Heart right ventricle (tissue), 16 donors: ENCODE results near the gene FMO1. TPM values are rescaled to one million over a fixed set of nuclear protein-coding genes. Genes with fewer than 3 reads are reported as not detected.

Source experiments
- ATAC-seq, 8 donors: fragments of 200-7000 bp; cut with Tn5 transposase; one replicate each; pipeline ENCODE4 v1.9.1; 2020; ENCODE audit warnings: mild to moderate bottlenecking in 8 of 8, moderate library complexity in 8 of 8, moderate number of reproducible peaks in 1 of 8
- DNase-seq, 2 donors: peaks; one replicate each; pipeline ENCODE4 v3.0.0-alpha.2; 2020
- H3K27ac ChIP-seq, 10 donors: fragments of 200-600 bp; sonication (generic) in 2 of 10; one replicate each; pipeline versions ENCODE4 v1.5.0 to v1.8.0; 2020 to 2022; ENCODE audit warnings: mild to moderate bottlenecking in 3 of 10
- H3K27me3 ChIP-seq, 7 donors: fragments of 200-600 bp; one replicate each; pipeline ENCODE4 v1.8.0; 2021 to 2022; ENCODE audit warnings: mild to moderate bottlenecking in 2 of 7
- H3K36me3 ChIP-seq, 9 donors: fragments of 200-600 bp; sonication (generic) in 1 of 9; one replicate each; pipeline versions ENCODE4 v1.5.0 to v1.8.0; 2020 to 2022; ENCODE audit warnings: mild to moderate bottlenecking in 2 of 9
- H3K4me1 ChIP-seq, 9 donors: fragments of 200-600 bp; sonication (generic) in 1 of 9; one replicate each; pipeline versions ENCODE4 v1.5.0 to v1.8.0; 2020 to 2022; ENCODE audit warnings: mild to moderate bottlenecking in 4 of 9
- H3K4me3 ChIP-seq, 10 donors: fragments of 200-600 bp; sonication (generic) in 2 of 10; one replicate each; pipeline versions ENCODE4 v1.5.0 to v1.8.0; 2020 to 2022; ENCODE audit warnings: mild to moderate bottlenecking in 7 of 10, moderate library complexity in 2 of 10
- H3K9me3 ChIP-seq, 11 donors: fragments of 200-600 bp in 10 of 11; sonication (generic) in 2 of 11; one replicate each; pipeline versions ENCODE4 v1.5.0 to v1.8.0; 2013 to 2022; ENCODE audit warnings: mild to moderate bottlenecking in 2 of 11, control low read depth in 1 of 11, moderate library complexity in 1 of 11
- CTCF ChIP-seq, 9 donors: fragments of 200-600 bp; sonication (generic) in 2 of 9; IDR thresholded peaks; one replicate each; pipeline versions ENCODE4 v1.5.0 to v1.8.0; 2021 to 2022; ENCODE audit warnings: antibody characterized with exemption in 9 of 9, mild to moderate bottlenecking in 5 of 9, moderate library complexity in 1 of 9
- WGBS, 2 donors: extraction: QIAGEN DNeasy Blood & Tissue Kit; methylation state at CpG; one replicate each; pipeline ENCODE4 v1.1.7; 2013; ENCODE audit warnings: inconsistent platforms in 1 of 2; 5-methylcytosine and 5-hydroxymethylcytosine counted together
- intact Hi-C, 10 donors: fragments of 100-400 bp; cut with DNase I; formaldehyde crosslinking; loops; one replicate each; pipeline versions ENCODE4 v1.11.1 to v1.14.2; 2022
- polyA plus RNA-seq, 2 donors: library from polyadenylated mRNA; stranded (reverse); fragments of 200-250 nt; gene quantifications; one replicate each; pipeline ENCODE4 v1.2.3, GENCODE V29; 2013
- total RNA-seq, 10 donors: library from RNA; stranded (reverse); fragmentation: NEBNext Ultra II Directional in 3 of 10; extraction: Animal tissue kit (Norgen Biotek cat#: 25700) in 3 of 10; gene quantifications; one replicate each; pipeline versions ENCODE4 v1.2.1 to v1.2.4, GENCODE V29; 2021 to 2023
- donor health status: Arrhythmogenic right ventricular cardiomyopathy.
- donor health status: ischemic (EF 13 %, LVEDD 7.1; RV severe dilation, severe dysfunction).
- donor health status: healthy with polysubstance abuse.
- donor health status: DM: no; HTN: yes; CAD: no.
- donor health status: DM: no; HTN: no; CAD: no.
- donor health status: ischemic (EF 25% LVEDD 6.9; RV normal size, moderate dysfunction).
- donor health status: ischemic (EF 25% LVEDD 5.7; RV mildly dilated, moderate dysfunction).
- donor health status: healthy.
- donor health status: DM: yes; HTN: yes; CAD: no.
- donor health status: Ischemic cardiomyopathy.
- donor health status: ischemic (EF 35%, LVEDD 5.7; RV mildly dilated, moderate dysfunction).
- donor health status: nonischemic (EF 11% LVEDD 7.7; RV severe dilation, severe dysfunction).
- donor health status: DM: yes; HTN: yes; CAD: no.
- donor health status: PGD.
- donor health status: ischemic (EF 29% LVEDD 5.4; RV normal size, mild dysfunction).
- donor health status: nonischemic (EF 23%, LVEDD 6.1; RV moderate dilation, normal function).

FMO1 gene
- total and polyA plus RNA-seq, 12 donors = 0.15 to 7.8 (median 0.64) TPM; not detected in 3

- Histone ChIP-seq H3K4me3 (no peak overlapping the region), H3K4me1 (peaks cover 0 to 52% (median 22%) of the 10 kb centered on the region in 9 donors), H3K27me3 (no peaks in the 10 kb centered on the region), H3K9me3 (no peaks in the 10 kb centered on the region), H3K36me3 (peaks cover 0 to 10% (median 0%) of the 10 kb centered on the region in 9 donors), H3K27ac (peak overlapping the region in 2 of 10 donors; percentile 19 to 47)
- no peak for DNase-seq
- TF ChIP-seq CTCF (IDR thresholded peaks at IDR 0.05) = no peak
- intact Hi-C loops = no loop called here
- WGBS, 2 donors = 77 to 79% methylated on average over 12 of the region's 12 CpGs
- ATAC-seq = no peak
Measured at GRCh38 chr1:171213559-171214454, 34.5 kb upstream of the FMO1 start.

GRCh38 chr1:171217658-171218443 is 30.4 kb upstream of the FMO1 start:
- no peaks in the 10 kb centered on the region for H3K9me3 ChIP-seq
- peak in 4 of 8 donors; percentile 27 to 53 (median 48) for ATAC-seq
- no peak for TF ChIP-seq CTCF (IDR thresholded peaks at IDR 0.05)
- H3K4me1 ChIP-seq = peaks cover 0 to 53% (median 24%) of the 10 kb centered on the region in 9 donors
- H3K27me3 ChIP-seq = no peaks in the 10 kb centered on the region
- no peak overlapping the region for H3K4me3 ChIP-seq
- intact Hi-C loops = no loop called here
- peak overlapping the region in 3 of 10 donors; percentile 4 to 34 (median 26) for H3K27ac ChIP-seq
- no peaks in the 10 kb centered on the region for H3K36me3 ChIP-seq
- WGBS, 2 donors = 71 to 76% methylated on average over 9 of the region's 9 CpGs
- DNase-seq = no peak

GRCh38 chr1:171218661-171219060 is 29.6 kb upstream of the FMO1 start:
- Histone ChIP-seq H3K4me3 (no peak overlapping the region), H3K4me1 (peaks cover 0 to 59% (median 25%) of the 10 kb centered on the region in 9 donors), H3K27ac (peak overlapping the region in 3 of 10 donors; percentile 4 to 34 (median 10)), H3K9me3 (no peaks in the 10 kb centered on the region), H3K36me3 (no peaks in the 10 kb centered on the region), H3K27me3 (no peaks in the 10 kb centered on the region)
- intact Hi-C loops = no loop called here
- DNase-seq (no peak), ATAC-seq (no peak)
- no peak for TF ChIP-seq CTCF (IDR thresholded peaks at IDR 0.05)
- 0 to 57% methylated on average over 1 of the region's 1 CpG for WGBS, 2 donors
